OCI-LY3 (cell line): ENCODE data around the gene PCDHGB3.

Source experiments
- CTCF ChIP-seq: fragments of 200-600, 300-600 bp; sonication (generic); IDR thresholded peaks from 2 replicates; pipeline ENCODE4 v1.5.1; 2014; ENCODE audit warnings: antibody characterized with exemption, low read length, low read depth
- EZH2phosphoT487 ChIP-seq: fragments of 200-600 bp; shearing (Covaris generic); IDR thresholded peaks from 2 replicates; pipeline ENCODE4 v1.6.1; 2018; ENCODE audit warnings: antibody characterized with exemption, mixed run types, low read depth

- TF ChIP-seq CTCF (no peak), EZH2phosphoT487 (no peak)
Observed at GRCh38 chr5:141374627-141375026, 4.6 kb downstream of the PCDHGB3 start.
